Body of pancreas (tissue), 4 donors: Measurements from ENCODE around the gene GID8. TPM values are rescaled to one million over a fixed set of nuclear protein-coding genes. Genes with fewer than 3 reads are reported as not detected.

Experiments used
- ATAC-seq: fragments of 150-250 bp; one replicate; pipeline ENCODE4 v1.9.1; 2016
- DNase-seq, 4 donors: peaks; one replicate each; pipeline ENCODE4 v3.0.0-alpha.2; 2019
- H3K27ac ChIP-seq, 4 donors: fragments of 200-600 bp; sonication (generic); 1 replicate in 3 of 4; 2 replicates in 1 of 4; pipeline versions ENCODE4 v1.5.1 to v1.6.1; 2016 to 2019; ENCODE audit warnings: mild to moderate bottlenecking in 1 of 4, mixed read lengths in 1 of 4, moderate library complexity in 1 of 4
- H3K27me3 ChIP-seq, 2 donors: fragments of 200-600 bp; sonication (generic); one replicate each; pipeline ENCODE4 v1.6.0; 2016; ENCODE audit warnings: mild to moderate bottlenecking in 1 of 2
- H3K36me3 ChIP-seq, 2 donors: fragments of 200-600 bp; sonication (generic); replicated peaks in 1 of 2; 2 replicates each; pipeline ENCODE4 v1.5.1; 2016; ENCODE audit warnings: low read depth in 2 of 2; ENCODE audit not compliant: insufficient read depth in 1 of 2
- H3K4me1 ChIP-seq: fragments of 200-600 bp; sonication (generic); one replicate; pipeline ENCODE4 v1.6.0; 2016
- H3K4me3 ChIP-seq, 2 donors: fragments of 200-600 bp; sonication (generic); 1 replicate in 1 of 2; 2 replicates in 1 of 2; pipeline ENCODE4 v1.5.1; 2016 to 2019
- H3K9me3 ChIP-seq, 3 donors: fragments of 200-600 bp; sonication (generic); 1 replicate in 2 of 3; 2 replicates in 1 of 3; pipeline ENCODE4 v1.5.1; 2016
- CTCF ChIP-seq, 7 experiments: fragments of 450-650 bp in 4 of 7; fragments of 200-600 bp in 3 of 7; sonication (generic) in 3 of 7; IDR thresholded peaks; one replicate each; pipeline ENCODE4 v1.5.1; 2016 to 2019; ENCODE audit warnings: antibody characterized with exemption in 7 of 7
- POLR2A ChIP-seq, 3 donors: fragments of 450-650 bp; IDR thresholded peaks; one replicate each; pipeline ENCODE4 v1.6.1; 2016; ENCODE audit warnings: antibody characterized with exemption in 3 of 3, mild to moderate bottlenecking in 2 of 3
- WGBS, 2 donors: methylation state at CpG; one replicate each; pipeline ENCODE4 v1.1.5; 2017; 5-methylcytosine and 5-hydroxymethylcytosine counted together
- intact Hi-C: fragments of 100-400 bp; cut with DNase I; formaldehyde crosslinking; loops from one replicate; pipeline ENCODE4 v1.15.1; 2023
- total RNA-seq, 2 donors: library from RNA; depleted of rRNA; stranded (reverse); fragments of >200 nt; gene quantifications; one replicate each; pipeline ENCODE4 v1.1.0, GENCODE V29; 2016

Gene GID8
- total RNA-seq, 2 donors from 2014 or later = 26.2 to 29.7 TPM

DNA sequence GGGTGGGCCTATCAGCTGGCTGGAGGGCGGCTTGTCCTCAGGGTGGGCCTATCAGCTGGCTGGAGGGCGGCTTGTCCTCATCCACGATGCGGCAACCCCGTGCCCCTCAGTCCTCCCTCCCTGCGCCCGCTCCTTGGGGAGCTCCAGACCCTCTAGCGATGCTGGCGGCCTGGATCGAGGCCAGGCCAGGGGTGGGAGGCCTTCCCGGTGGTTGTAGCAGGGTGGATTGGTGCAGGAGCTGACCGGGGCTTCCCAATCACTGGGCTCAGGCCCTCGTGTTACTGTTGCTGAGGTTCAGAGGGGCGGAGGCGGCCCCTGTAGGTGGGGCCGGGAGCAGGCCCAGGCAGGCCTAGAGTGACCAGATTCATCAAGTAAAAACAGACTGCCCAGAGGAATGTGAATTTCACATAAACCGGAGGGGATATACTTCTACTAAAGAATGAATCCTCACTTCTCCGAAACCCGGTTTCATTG lies 23.4 kb downstream of the GID8 start:
- WGBS, 2 donors = 81 to 88% methylated on average over 7 to 18 of the region's 19 CpGs
- H3K36me3 ChIP-seq = no peaks in the 10 kb centered on the region
- intact Hi-C loops = no loop called here
- no peak overlapping the region for H3K27ac ChIP-seq
- TF ChIP-seq CTCF (IDR thresholded peaks at IDR 0.05) = no peak
- TF ChIP-seq POLR2A (IDR thresholded peaks at IDR 0.05) = no peak
- H3K9me3 ChIP-seq = no peaks in the 10 kb centered on the region
- no peaks in the 10 kb centered on the region for H3K27me3 ChIP-seq
- H3K4me3 ChIP-seq = no peak overlapping the region
- H3K4me1 ChIP-seq = no peaks in the 10 kb centered on the region
- ATAC-seq (no peak), DNase-seq (no peak)

- DNase-seq = no peak
- Histone ChIP-seq H3K36me3 (no peaks in the 10 kb centered on the region), H3K9me3 (no peaks in the 10 kb centered on the region), H3K4me3 (no peak overlapping the region), H3K27me3 (no peaks in the 10 kb centered on the region), H3K4me1 (no peaks in the 10 kb centered on the region), H3K27ac (no peak overlapping the region)
- intact Hi-C loops = no loop called here
- TF ChIP-seq POLR2A (IDR thresholded peaks at IDR 0.05) = no peak
- no peak for TF ChIP-seq CTCF (IDR thresholded peaks at IDR 0.05)
- whole genome bisulfite sequencing, 2 donors = 76 to 89% methylated on average over 7 to 8 of the region's 8 CpGs
- no peak for ATAC-seq
Observed at GRCh38 chr20:62961799-62962198, 23.9 kb downstream of the GID8 start.

DNA sequence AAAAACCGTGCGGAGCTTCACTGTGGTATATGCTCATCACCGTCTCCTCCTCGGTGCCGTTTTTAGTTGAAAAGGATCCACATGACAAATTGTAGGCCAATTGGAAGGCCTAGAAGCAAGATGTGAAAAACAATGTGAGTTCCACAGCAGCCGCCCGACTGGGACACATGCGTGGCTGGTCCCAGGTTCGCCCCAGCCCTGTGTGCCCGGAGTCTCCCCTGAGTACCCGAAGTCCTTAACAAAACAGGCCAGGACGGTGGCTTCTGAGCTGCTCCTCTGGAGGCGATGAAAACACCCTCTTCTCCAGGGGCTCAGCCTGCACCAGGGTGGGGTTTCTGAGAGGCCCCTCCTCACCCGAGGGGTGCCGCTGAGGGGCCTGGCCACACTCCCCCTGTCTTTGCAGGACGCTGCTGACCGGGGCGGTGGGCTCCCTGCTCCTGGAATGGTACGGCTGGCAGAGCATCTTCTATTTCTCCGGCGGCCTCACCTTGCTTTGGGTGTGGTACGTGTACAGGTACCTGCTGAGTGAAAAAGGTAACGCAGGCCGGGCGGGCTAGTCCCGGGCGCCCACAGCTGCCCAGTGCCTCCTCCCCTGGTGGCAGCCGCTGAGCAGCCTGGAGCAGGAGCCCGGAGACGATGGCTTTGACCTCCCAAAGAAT lies 24.4 kb downstream of the GID8 start:
- no peaks in the 10 kb centered on the region for H3K27me3 ChIP-seq
- intact Hi-C loops = no loop called here
- no peak for ATAC-seq
- H3K27ac ChIP-seq = no peak overlapping the region
- DNase-seq = no peak
- H3K4me3 ChIP-seq = no peak overlapping the region
- no peaks in the 10 kb centered on the region for H3K36me3 ChIP-seq
- no peak for TF ChIP-seq CTCF (IDR thresholded peaks at IDR 0.05)
- no peak for TF ChIP-seq POLR2A (IDR thresholded peaks at IDR 0.05)
- no peaks in the 10 kb centered on the region for H3K9me3 ChIP-seq
- 85% methylated on average over 19 to 30 of the region's 30 CpGs for WGBS, 2 donors
- no peaks in the 10 kb centered on the region for H3K4me1 ChIP-seq

DNA sequence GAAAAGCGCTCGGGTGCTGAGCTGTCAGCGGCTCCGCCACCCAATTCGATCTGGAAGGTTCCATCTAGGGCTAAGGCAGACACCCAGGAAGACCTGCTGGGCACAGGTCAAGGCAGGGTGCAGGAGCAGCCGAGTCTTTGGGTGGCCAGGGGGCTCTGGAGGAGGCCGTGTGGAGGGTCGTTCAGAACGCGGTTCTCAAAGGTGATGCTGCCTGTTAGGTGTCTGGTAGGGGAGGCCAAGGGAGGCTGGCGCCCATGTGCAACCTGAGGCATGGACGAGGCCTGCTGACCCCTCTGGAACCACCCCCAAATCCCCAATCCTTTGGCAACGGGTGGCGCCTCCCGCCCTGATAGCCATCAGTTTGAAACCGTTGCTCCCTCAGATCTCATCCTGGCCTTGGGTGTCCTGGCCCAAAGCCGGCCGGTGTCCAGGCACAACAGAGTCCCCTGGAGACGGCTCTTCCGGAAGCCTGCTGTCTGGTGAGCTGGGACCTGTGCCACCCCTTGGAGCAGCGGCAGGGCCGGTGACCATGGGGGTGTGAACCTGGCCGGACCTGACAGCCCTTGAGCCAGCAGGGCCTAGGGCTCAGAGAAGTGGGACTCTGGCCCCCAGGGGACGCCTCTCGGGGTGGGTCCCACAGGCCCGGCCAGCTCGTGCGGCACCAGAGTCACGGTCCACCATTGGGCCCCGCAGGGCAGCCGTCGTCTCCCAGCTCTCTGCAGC lies 25.1 kb downstream of the GID8 start:
- DNase-seq (no peak), ATAC-seq (no peak)
- Histone ChIP-seq H3K27me3 (no peaks in the 10 kb centered on the region), H3K9me3 (no peaks in the 10 kb centered on the region), H3K4me1 (no peaks in the 10 kb centered on the region), H3K36me3 (no peaks in the 10 kb centered on the region), H3K4me3 (no peak overlapping the region), H3K27ac (no peak overlapping the region)
- TF ChIP-seq CTCF (IDR thresholded peaks at IDR 0.05) = no peak
- TF ChIP-seq POLR2A (IDR thresholded peaks at IDR 0.05) = no peak
- intact Hi-C loops = no loop called here
- WGBS, 2 donors = 81 to 84% methylated on average over 19 to 30 of the region's 32 CpGs
